ENCODE measurements around the gene SERTAD1.

The SERTAD1 gene

DNA sequence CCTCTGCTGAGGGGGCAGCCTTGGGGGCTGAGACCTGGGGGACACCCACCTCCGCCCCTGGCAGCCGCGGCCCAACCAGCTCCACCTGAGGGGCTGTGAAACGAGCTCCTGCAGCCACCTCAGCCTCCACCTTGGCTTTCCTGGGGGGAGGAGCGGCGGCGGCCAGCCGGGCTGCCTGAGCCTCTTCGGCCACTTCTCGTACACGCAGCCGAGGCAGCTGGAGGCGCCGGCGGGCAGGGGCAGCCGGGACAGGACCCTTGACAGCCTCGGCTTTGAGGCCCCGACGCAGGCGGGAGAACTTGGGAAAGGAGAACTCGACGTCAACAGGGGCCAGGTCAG lies 28.3 kb downstream of the SERTAD1 start:
- DNase-seq, result no peak

DNA sequence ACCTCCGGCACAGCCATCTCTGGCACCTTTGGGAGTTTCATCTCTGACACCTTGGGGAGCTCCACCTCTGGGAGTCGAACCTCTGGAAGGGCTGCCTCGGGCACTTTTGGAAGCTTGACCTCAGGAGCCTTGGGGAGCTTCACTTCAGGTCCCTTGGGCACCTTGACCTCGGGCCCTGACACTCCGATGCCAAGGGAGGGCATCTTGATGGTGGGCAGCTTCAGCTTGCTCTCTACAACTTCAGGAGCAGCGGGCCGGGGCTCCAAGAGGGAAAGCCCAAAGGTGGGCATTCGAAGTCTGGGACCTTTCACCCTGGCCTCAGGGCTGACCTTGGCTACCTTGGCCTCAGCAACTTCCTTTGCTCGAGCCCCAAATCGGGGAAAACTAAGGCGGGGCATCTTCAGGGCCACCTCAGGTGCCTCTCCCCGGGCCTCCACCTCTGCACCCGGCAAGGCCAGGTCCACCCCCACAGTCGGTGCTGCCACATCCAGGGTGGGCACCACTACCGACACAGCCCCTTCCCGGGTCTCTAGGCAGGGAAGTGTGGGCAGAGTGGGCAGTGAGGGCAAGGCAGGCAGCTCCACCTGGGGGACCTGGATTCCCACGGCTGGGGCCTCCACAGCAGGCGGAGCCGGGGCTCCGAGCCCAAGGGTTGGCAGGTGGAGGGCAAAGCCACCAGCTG lies 28.8 kb downstream of the SERTAD1 start:
- no peak for DNase-seq

DNA sequence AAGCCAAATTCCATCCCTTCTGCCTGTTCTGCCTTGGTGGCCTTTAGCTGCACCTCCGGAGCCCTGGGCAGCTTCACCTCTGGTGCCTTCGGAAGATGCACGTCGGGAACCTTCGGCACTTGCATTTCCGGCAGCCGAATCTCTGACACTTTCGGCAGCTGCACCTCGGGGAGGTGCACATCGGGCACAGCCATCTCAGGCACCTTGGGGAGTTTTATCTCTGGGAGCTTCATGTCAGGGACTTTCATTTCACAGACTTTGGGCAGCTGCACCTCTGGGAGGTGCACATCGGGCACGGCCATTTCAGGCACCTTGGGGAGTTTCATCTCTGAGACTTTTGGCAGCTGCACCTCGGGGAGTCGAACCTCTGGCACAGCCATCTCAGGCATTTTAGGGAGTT lies 29.8 kb downstream of the SERTAD1 start:
- no peak for DNase-seq

DNA sequence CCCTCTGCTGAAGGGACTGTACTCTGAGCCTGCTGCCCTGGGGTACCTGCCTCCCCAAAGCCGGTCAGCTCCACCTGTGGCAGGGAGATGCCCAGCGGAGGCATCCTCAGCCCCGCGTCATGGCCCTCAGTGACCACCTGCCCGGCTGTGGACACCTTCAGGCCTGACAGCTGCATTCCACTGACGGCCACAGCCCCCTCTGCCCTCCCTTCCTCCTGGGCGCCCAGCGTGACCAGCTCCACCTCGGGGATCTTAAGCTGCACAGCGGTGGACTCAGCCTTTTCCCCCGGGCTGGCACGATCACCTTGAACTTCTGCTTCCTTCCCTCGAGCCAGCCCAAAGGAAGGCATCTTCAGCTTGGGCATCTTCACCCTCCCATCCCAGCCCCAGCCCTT lies 31.0 kb downstream of the SERTAD1 start:
- no peak for DNase-seq

DNA sequence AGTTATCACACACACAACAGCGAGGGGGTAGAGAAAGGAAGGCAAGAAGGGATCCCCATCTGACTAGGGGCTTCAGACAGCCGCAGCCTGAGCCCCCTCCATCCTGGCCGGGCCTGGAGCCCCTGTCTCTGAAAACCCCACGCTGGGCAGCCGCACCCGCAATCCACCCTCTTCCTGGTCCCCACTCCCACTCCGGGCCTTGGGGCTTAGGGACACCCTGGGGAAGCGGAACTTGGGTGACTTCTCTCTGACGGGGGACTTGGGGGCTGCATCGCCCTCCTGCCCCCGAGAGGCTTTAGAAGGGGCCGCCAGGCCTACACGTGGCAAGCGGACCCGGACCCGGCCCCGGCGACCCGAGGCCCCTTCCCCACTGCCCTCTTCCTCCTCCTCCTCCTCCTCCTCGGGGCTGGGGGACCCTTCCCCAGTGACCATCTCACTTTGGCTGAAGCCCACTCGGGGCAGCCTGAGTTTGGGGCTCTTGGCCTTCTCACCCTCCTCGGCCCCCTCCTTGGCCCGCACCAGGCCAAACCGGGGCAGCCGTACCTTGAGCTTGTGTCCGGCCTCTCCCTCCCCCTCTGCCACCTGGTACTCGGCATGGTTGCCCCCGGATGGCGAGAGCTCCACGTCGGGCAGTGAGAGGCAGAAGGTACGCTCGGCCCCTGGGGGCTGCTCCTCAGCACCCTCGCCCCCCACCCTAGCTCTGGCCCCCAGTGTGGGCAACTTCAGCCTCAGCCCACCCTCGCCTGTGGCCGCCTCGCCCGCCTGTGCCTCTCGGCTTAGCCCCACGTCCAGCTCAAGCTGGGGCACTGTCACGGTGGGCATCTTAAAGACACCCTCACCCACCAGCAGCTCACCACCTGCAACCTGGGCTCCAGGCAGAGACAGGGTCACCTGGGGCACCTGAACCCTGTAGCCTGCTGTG lies 31.6 kb downstream of the SERTAD1 start:
- no peak for DNase-seq

DNA sequence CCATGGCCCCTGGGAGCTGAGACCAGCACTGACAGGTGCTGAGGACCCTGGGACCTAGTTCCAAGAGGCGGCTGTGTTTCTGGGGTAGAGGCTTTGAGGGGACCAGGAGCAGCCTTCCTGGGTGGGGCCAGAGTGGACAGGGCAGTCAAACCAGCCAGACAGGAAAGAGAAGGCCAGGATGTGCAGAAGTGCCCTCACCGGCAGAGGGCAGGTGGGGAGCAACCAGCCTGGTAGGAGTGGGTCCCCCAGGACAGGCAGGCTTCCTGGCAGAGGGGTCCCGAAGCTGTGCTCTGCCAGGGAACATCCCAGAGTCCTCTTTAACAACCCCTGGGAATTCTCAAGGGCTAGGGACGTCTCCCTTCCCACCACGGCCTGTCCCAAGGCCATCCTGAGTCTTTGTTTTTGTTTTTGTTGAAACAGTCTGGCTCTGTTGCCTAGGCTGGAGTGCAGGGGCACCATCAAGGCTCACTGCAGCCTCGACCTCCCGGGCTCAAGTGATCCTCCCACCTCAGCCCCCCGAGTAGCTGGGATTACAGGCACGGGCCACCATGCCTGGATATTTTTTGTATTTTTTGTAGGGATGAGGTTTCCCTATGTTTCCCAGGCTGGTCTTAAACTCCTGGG lies 32.8 kb downstream of the SERTAD1 start:
- no peak for DNase-seq

DNA sequence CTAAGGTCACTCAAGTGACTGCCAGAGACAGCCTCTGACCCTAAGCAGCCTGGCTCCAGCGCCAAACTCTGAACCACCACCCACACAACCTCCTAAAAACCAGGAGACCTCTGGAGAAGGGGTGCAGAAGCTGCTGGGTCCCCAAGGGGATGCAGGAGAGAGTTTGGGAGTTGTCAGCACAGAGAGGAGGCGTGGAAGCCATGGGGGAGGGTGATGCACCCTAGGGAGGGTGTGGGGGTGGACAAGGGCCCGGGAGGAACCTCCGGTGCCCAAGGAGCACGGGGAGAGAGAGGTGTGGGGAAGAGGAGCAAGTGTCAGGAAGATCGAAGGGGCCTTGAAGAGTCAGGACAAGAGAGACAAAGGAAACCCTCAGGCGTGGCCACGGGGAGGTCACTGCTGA lies 33.7 kb downstream of the SERTAD1 start:
- no peak for DNase-seq

DNA sequence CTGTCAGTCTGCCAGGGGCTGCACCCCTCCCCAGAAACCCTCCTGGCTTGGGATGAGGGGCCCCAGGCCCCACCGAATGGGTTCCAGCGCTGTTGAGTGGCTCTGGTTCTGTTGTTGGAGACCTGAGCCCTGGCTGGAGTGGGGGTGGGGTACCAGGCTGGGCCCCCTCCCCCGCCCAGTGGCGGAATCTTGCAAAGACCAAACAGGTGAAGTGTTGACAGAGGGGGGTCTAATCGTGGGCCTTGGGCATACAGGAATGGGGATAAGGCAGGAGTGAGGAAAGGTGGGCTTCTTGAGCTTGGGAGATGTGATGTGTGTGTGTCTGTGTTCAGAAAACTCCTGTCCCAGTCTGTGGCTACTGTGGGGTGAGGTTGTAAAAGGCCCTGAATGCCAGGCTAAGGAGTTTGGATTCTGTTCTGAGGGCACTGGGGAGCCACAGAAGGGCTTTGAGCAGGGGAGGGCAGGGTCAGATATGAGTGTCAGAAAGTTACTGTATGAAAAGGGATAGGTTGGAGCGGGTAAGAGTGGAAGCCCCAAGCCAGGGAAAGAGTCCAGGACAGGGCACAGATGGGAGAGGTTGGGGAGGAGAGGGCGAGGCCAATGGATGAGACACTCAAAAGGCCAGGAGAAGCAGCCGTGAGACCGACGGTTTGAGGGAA lies 35.6 kb downstream of the SERTAD1 start, which contains the start of gene HIPK4:
Gene HIPK4 (minus strand): TSS at position 98 of the 659 bp plus-strand sequence. CDS start 279 bp downstream, outside the sequence.
- DNase-seq, result no peak

DNA sequence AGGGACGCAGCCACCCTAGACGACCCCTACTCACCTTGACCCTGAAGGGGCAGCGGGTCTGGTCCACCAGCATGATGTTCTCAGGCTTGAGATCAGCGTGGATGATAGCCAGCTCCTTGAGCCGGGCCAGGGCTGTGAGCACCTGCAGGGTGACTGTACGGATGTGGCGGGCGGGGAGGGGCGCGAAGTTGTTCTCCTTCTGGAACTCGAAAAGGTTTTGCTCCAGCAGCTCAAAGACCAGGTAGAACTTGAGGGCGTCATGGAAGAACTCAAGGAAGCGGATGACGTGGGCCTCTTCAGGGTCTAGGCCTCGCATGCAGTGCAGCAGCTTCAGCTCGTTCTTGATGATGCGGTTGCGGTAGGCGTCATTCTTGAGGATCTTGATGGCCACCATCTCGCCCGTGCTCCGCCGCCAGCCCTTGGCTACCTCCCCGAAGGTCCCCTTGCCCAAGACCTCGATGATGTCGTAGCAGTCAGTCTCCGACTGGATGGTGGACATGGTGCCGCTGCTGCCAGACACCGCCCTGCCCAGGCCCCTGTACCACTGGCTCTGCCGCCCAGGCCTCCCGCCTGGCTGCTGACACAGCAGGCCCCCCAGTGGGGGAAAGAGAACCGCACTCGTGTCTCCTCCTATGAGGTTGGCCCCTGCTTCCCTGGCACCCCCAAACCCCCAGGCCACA lies 36.2 kb downstream of the SERTAD1 start:
- no peak for DNase-seq

DNA sequence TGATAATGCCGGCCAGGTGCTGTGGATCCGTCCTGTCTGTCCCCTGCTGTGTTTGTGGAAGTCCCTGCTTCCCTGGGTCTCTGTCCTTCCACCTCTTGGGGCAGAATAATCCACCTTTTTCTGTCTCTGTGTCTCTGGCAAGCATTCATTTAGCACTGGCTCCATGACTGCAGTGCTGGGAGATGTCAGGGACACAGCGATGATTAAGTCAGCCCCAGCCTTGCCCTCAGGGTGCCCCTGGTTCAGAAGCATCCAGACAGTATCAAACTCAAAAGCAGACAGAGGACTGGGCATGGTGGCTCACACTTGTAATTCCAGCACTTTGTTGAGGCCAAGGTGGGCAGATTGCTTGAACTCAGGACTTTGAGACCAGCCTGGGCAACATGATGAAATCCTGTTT lies 37.3 kb downstream of the SERTAD1 start:
- DNase-seq, result no peak

DNA sequence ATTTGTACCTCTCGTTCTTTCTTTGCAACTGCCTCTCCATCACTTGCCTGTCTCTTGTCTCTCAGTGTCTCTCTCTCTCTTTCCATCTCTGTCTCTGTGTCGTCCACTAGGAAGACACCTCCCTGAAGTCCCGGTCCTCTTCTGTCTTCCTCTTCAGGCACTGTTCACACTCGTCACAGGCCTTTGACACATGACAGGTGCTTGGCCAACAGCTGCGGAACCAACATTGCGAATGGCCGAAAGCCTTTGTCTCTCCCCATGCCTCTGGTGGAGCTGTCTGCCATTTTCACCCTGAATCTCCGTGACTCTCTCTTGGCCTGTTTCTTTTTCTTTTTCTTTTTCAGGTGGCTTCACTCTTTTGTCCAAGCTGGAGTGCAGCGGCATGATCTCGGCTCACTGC lies 38.6 kb downstream of the SERTAD1 start:
- no peak for DNase-seq

DNA sequence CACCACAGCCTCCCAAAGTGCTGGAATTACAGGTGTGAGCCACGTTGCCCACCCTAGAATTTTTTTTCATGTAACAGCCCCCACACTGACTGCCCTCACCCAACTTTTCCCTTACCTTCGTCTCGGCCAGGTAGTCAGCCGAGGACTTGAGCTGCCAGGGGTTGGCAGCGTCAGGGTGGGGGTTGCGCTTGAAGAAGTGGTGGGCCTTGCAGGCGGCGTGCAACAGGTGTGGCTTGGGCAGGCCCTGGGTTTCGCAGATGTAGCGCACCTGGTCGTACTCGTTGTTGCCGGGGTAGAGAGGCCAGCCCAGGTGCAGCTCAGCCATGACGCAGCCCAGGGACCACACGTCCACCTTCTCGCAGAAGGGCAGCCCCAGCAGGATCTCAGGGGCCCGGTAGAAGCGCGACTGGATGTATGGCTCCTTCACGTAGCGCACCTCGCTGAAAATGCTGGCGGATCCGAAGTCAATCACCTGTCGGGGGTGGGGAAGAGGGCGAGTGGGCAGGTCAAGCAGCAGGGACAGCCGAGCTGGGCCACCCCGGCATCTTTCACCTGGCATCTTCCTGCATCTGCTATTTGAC lies 42.0 kb downstream of the SERTAD1 start:
- no peak for DNase-seq

DNA sequence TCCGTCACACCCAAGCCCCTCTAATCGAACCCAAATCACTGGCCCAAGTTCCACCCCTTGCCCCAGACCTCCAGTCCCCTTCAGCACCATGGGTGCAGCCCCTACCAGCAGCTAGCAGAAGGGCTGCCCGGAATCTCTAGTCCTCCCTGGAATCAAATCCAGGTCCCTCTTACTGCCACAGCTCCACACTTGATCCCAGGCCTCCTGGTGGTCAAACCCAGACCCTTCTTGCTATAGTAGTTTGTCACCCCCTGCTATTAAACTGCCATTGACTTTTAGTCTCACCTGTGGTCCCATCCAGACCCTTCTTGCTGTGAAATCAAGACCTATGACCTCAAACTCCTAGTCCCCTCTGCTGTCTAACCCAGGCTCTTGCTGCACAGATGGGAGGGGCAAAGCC lies 44.5 kb downstream of the SERTAD1 start:
- DNase-seq, result no peak

DNA sequence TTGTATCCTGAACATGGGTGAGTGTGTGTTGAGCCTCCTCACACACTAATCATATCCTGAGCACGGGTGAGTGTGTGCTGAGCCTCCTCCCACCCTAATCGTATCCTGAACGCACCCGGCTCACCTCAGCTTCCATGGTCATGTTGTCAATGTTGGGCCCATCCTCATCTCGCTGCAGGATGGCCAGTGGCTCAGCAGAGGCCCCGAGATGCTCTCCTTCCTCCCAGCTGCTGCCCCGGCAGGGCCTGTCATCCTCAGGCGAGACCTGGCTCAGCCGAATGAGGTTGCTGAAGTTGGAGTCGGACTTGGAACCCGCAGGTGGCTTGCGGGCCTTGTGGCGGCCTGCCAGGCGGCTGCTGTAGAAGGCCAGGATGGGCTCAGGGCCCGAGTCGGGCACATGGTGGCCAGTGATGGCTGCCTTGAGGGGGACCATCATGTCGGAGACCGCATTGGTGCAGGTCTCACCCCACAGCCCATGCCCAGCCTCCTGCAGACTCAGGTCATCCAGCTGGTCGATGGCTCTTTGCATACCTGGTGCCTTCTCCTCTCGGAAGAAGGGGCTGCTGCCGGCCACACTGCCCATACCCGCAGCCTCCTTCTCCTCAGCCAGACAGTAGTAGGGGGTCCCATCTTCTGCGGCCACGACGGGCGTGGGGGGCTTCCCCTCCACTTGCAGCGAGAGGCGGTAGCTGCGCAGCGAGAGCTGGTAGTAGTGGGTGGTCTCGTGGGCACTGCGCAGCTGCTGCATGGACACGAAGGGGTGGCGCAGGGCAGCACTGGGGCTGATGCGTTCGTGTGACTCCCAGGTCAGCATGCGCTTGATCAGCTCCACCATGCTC lies 45.4 kb downstream of the SERTAD1 start:
- DNase-seq, result no peak

DNA sequence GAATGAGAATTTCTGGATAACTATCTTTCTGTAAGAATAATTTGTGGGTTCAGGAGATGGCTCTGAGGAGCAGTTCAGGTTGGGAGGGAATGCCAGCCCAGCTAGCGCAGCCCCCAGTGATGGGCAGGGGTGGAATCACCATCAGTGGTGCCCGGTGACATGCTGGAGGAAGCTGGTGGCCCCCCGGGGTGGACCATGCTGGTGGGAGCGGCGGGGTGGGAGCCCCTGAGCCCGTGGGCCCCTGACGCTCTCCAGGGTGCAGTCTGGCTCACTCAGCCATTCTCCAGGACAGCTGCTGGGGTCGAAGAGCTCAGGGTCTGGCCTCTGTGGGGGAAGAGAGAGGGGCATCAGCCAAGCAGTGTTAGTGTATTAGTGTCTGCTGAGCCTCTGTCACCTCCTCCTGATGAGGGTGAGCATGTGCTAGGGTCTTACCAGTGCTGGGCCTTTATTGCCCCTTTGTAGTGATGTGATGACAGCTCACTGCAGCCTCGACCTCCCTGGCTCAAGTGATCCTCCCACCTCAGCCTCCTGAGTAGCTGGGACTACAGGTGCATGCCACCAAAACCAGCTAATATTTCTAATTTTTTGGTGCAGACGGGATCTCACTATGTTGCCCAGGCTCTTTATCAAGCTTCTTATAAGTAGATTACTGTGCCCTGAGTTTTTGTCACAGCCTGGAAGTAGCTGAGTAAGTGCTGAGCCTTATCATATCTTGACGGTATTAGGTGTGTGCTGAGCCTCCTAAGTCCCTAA lies 46.2 kb downstream of the SERTAD1 start:
- no peak for DNase-seq

DNA sequence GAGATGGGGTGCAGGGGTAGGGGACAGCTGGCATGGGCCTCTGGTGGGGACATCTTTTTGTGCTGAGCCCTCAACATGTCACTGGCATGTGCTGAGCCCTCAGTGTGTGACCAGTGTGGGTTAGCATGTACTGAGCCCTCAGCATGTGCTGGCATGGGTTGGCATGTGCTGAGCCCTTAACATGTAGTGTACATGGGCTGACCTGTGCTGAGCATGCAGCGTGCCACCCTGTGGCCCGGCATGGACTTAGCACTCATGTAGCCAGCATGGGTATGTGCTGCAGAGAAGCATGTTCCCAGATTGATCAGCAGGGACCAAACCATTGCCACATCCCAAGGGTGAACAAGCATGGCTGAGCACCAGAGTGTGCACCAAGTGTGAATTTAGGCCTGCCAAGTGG lies 47.3 kb downstream of the SERTAD1 start:
- DNase-seq, result no peak

DNA sequence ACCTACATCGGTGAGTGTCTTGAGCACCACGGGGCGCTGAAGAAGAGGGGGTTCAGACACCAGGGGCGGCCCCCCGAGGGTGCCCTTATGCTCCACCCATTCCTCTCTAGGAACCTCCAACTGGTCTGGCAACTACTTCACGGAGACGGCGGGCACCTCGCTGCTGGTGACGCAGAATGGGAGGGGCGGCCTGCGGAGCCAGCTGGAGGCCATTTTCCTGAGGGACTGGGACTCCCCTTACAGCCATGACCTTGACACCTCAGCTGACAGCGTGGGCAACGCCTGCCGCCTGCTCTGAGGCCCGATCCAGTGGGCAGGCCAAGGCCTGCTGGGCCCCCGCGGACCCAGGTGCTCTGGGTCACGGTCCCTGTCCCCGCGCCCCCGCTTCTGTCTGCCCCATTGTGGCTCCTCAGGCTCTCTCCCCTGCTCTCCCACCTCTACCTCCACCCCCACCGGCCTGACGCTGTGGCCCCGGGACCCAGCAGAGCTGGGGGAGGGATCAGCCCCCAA lies 47.9 kb downstream of the SERTAD1 start:
- no peak for DNase-seq

DNA sequence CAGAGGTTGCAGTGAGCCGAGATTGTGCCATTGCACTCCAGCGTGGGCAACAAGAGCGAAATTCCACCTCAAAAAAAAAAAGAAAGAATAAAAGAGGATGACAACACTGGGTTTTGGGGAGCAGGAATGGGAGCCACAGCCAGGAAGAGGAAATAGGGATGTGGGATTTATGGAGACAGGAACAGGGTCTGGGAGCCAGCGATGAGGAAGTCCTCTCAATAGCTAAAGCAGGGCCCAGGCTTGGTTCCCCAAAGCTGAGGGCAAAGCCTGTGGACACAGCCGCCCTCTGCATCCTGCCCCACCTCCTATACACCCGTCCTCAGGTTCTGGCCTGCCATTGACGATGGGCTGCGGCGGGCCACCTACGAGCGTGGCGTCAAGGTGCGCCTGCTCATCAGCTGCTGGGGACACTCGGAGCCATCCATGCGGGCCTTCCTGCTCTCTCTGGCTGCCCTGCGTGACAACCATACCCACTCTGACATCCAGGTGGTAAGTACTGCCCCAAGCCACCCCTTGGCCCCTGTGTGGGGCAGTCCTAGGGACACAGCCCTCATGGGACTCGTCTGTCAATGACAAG lies 49.4 kb downstream of the SERTAD1 start:
- DNase-seq, result no peak

DNA sequence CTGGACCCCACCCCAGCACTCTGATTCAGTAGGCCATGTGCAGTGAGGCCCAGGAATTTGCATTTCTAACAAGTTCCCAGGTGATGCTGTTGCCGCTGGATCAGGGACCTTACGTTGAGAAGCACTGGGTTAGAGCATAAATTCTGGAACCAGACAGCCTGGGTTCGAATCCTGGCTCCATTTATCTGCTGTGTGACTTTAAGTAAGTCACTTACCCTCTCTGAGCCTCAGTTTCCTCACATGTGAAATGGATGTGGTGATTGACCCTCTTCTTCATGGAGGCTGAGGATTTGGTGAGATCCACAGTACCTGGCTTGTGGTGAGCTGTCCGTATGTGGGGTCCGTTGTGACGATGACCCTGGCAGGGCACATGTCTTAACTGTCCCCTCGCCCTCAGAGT lies 51.7 kb downstream of the SERTAD1 start:
- DNase-seq, result no peak

DNA sequence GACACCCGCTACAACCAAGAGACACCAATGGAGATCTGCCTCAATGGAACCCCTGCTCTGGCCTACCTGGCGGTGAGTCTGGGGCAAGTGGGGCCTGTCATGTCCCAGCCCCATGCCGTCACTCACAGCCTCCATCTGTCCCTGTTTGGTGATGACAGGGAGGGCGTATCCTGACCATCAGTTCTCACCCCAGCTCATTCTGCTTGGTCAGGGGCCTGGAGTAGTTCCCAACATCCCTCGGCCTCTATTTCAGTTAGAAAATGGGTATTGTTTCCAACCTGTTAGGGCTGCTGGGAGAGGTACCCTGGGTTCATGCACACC lies 54.0 kb downstream of the SERTAD1 start:
- no peak for DNase-seq
